HepG2 (cell line): Measurements from ENCODE around the gene FKBP10. TPM values are rescaled to one million over a fixed set of nuclear protein-coding genes. Genes with fewer than 3 reads are reported as not detected.
A peak's percentile ranks its signal among the peaks of the same experiment; 100 is the strongest.

Source experiments
- ATF4 ChIP-seq, 2 experiments: fragments of 450-650 bp in 1 of 2; sonication (generic) in 1 of 2; formaldehyde crosslinking; IDR thresholded peaks; 2 replicates each; pipeline versions ENCODE4 v1.5.0 to v1.8.0; 2020 to 2022; ENCODE audit warnings: mild to moderate bottlenecking in 1 of 2, missing genetic modification reagents in 1 of 2
- HCFC1 ChIP-seq: fragments of 150-350 bp; IDR thresholded peaks from 2 replicates; pipeline ENCODE4 v1.6.1; 2014; ENCODE audit warnings: low read depth, low read length
- HMG20A ChIP-seq: IDR thresholded peaks from 2 replicates; pipeline ENCODE4 v1.6.1; 2016; ENCODE audit warnings: borderline replicate concordance
- HNRNPK ChIP-seq: fragments of 200-400 bp; formaldehyde crosslinking; IDR thresholded peaks from 2 replicates; pipeline ENCODE4 v1.6.1; 2018; ENCODE audit warnings: low read length, low read depth, moderate library complexity, mild to moderate bottlenecking; ENCODE audit not compliant: poor library complexity, severe bottlenecking
- HNRNPLL ChIP-seq: fragments of 200-400 bp; formaldehyde crosslinking; IDR thresholded peaks from 2 replicates; pipeline ENCODE4 v1.6.1; 2017; ENCODE audit warnings: mild to moderate bottlenecking, low read depth, low read length; ENCODE audit not compliant: poor library complexity, severe bottlenecking
- IRF2 ChIP-seq: IDR thresholded peaks from 2 replicates; pipeline ENCODE4 v1.6.1; 2018; ENCODE audit warnings: missing genetic modification reagents, missing compliant biosample characterization
- PAXIP1 ChIP-seq: sonication (generic); formaldehyde crosslinking; conservative IDR thresholded peaks from 2 replicates; pipeline ENCODE4 v1.4.0; 2020; ENCODE audit warnings: mild to moderate bottlenecking, missing genetic modification reagents, moderate library complexity
- PRDM10 ChIP-seq: sonication (generic); formaldehyde crosslinking; IDR thresholded peaks from 2 replicates; pipeline ENCODE4 v1.4.0; 2020; ENCODE audit warnings: low read depth, missing genetic modification reagents
- SMARCE1 ChIP-seq: fragments of 450-650 bp; IDR thresholded peaks from 2 replicates; pipeline ENCODE4 v1.6.1; 2017; ENCODE audit warnings: borderline replicate concordance
- YY1 ChIP-seq: IDR thresholded peaks from 2 replicates; pipeline ENCODE4 v1.6.1; 2011; ENCODE audit warnings: low read length, low read depth, moderate library complexity, mild to moderate bottlenecking; ENCODE audit not compliant: insufficient read depth, insufficient replicate concordance
- ZNF274 ChIP-seq: sonication (generic); formaldehyde crosslinking; IDR thresholded peaks from 2 replicates; pipeline ENCODE4 v1.5.1; 2020; ENCODE audit warnings: mild to moderate bottlenecking, missing genetic modification reagents
- ZNF280D ChIP-seq: sonication (generic); formaldehyde crosslinking; IDR thresholded peaks from 2 replicates; pipeline ENCODE4 v1.5.1; 2020; ENCODE audit warnings: mild to moderate bottlenecking, missing genetic modification reagents
- ZNF333 ChIP-seq: sonication (generic); formaldehyde crosslinking; IDR thresholded peaks from 2 replicates; pipeline ENCODE4 v1.4.0; 2020; ENCODE audit warnings: mild to moderate bottlenecking, missing genetic modification reagents, borderline replicate concordance
- ZNF343 ChIP-seq: sonication (generic); formaldehyde crosslinking; IDR thresholded peaks from 2 replicates; pipeline ENCODE4 v1.4.0; 2020; ENCODE audit warnings: mild to moderate bottlenecking, missing genetic modification reagents
- ZNF350 ChIP-seq: sonication (generic); formaldehyde crosslinking; IDR thresholded peaks from 2 replicates; pipeline ENCODE4 v1.4.0; 2020; ENCODE audit warnings: mild to moderate bottlenecking, low read depth, missing genetic modification reagents, borderline replicate concordance
- ZNF382 ChIP-seq: sonication (generic); formaldehyde crosslinking; IDR thresholded peaks from 2 replicates; pipeline ENCODE4 v1.5.0; 2020; ENCODE audit warnings: missing genetic modification reagents, mild to moderate bottlenecking, borderline replicate concordance
- ZNF720 ChIP-seq: sonication (generic); formaldehyde crosslinking; IDR thresholded peaks from 2 replicates; pipeline ENCODE4 v1.4.0; 2020; ENCODE audit warnings: missing genetic modification reagents
- ZNF891 ChIP-seq: sonication (generic); formaldehyde crosslinking; IDR thresholded peaks from 2 replicates; pipeline ENCODE4 v1.5.0; 2020; ENCODE audit warnings: mild to moderate bottlenecking, missing genetic modification reagents
- polyA plus RNA-seq, 8 experiments: library from polyadenylated mRNA; depleted of rRNA in 3 of 8; stranded (reverse) in 7 of 8; unstranded in 1 of 8; fragments of >200 nt; fragmentation: Illumina TruSeq in 4 of 8; extraction: Trizol in 4 of 8; gene quantifications; 2 replicates each; pipeline versions ENCODE4 v1.2.1 to v1.2.3, GENCODE V29; 2011 to 2016; ENCODE audit warnings: low read depth in 4 of 8, missing spikeins in 1 of 8, mixed read lengths in 1 of 8; ENCODE audit not compliant: insufficient read depth in 1 of 8
- total RNA-seq, 5 experiments: library from RNA; depleted of rRNA; stranded (reverse); fragments of >200 nt; fragmentation: Illumina TruSeq; extraction: Trizol; gene quantifications; 2 replicates each; pipeline ENCODE4 v1.2.3, GENCODE V29; 2016; ENCODE audit warnings: low read depth in 1 of 5

The FKBP10 gene
- total and polyA plus RNA-seq, 2 of the 13 experiments (the other 11 are each of a cell fraction or from before 2014, with no cell fraction given) = 149 to 573 TPM

- peak; percentile 98 for TF ChIP-seq PAXIP1
- TF ChIP-seq YY1 = peak; percentile 67
- TF ChIP-seq ZNF382 (CRISPR knock-in tag) = no peak
- TF ChIP-seq ZNF333 = no peak
- TF ChIP-seq HNRNPLL = no peak
- TF ChIP-seq PRDM10 (CRISPR knock-in tag) = peak; percentile 91; the same call in 1 of the 2 replicates
- TF ChIP-seq HNRNPK = no peak
- TF ChIP-seq ZNF274 = 0 out of 2 replicates have a peak, but pooled peaks have one; percentile 39
- TF ChIP-seq ZNF720 = no peak
- peak; percentile 94; the same call in 1 of the 2 replicates for TF ChIP-seq ZNF350
- peak; percentile 56; the same call in 1 of the 2 replicates for TF ChIP-seq ZNF891
- TF ChIP-seq SMARCE1 = no peak
- TF ChIP-seq ZNF343 (CRISPR knock-in tag) = peak; percentile 89; the same call in 1 of the 2 replicates
- TF ChIP-seq HMG20A = no peak
- TF ChIP-seq ZNF280D (CRISPR knock-in tag) = peak; percentile 91; the same call in 1 of the 2 replicates
- TF ChIP-seq ATF4 (CRISPR knock-in tag; IDR thresholded peaks at IDR 0.05) = no peak
- TF ChIP-seq IRF2 (CRISPR knock-in tag) = peak; percentile 72
- TF ChIP-seq HCFC1 = no peak
Observed at GRCh38 chr17:41772586-41773189, 40.1 kb upstream of the FKBP10 start (continued).
